Right atrium auricular region (tissue), 2 donors: ENCODE data around the gene HORMAD1. TPM values are rescaled to one million over a fixed set of nuclear protein-coding genes. Genes with fewer than 3 reads are reported as not detected.

Experiments
- DNase-seq: peaks from one replicate; pipeline ENCODE4 v3.0.0-alpha.2; 2019; ENCODE audit warnings: low spot score
- H3K27ac ChIP-seq, 2 donors: fragments of 200-600 bp; sonication (generic); 1 replicate in 1 of 2; 2 replicates in 1 of 2; pipeline ENCODE4 v1.5.1; 2016 to 2019
- H3K27me3 ChIP-seq, 2 donors: fragments of 200-600 bp; sonication (generic); one replicate each; pipeline versions ENCODE4 v1.5.1 to v1.6.0; 2017 to 2019
- H3K36me3 ChIP-seq: fragments of 200-600 bp; sonication (generic); one replicate; pipeline ENCODE4 v1.5.1; 2016
- H3K4me1 ChIP-seq, 2 donors: fragments of 200-600 bp; sonication (generic); one replicate each; pipeline versions ENCODE4 v1.5.1 to v1.6.0; 2017 to 2019
- H3K4me3 ChIP-seq, 2 donors: fragments of 200-600 bp; sonication (generic); 1 replicate in 1 of 2; 2 replicates in 1 of 2; pipeline ENCODE4 v1.5.1; 2017 to 2019; ENCODE audit warnings: mild to moderate bottlenecking in 1 of 2, moderate library complexity in 1 of 2
- H3K9me3 ChIP-seq, 2 donors: fragments of 200-600 bp; sonication (generic); one replicate each; pipeline ENCODE4 v1.5.1; 2019
- total RNA-seq, 2 donors: library from RNA; depleted of rRNA; stranded (reverse); fragments of >200 nt; gene quantifications; one replicate each; pipeline ENCODE4 v1.1.0, GENCODE V29; 2016
- TF ChIP-seq, protein P1 (sequence below), 2 donors: fragments of 200-600 bp; sonication (generic); IDR thresholded peaks; one replicate each; pipeline ENCODE4 v1.5.1; 2019; ENCODE audit warnings: antibody characterized with exemption in 2 of 2

The HORMAD1 gene
- total RNA-seq, 2 donors from 2014 or later: 0.31 TPM; not detected in 1

DNA sequence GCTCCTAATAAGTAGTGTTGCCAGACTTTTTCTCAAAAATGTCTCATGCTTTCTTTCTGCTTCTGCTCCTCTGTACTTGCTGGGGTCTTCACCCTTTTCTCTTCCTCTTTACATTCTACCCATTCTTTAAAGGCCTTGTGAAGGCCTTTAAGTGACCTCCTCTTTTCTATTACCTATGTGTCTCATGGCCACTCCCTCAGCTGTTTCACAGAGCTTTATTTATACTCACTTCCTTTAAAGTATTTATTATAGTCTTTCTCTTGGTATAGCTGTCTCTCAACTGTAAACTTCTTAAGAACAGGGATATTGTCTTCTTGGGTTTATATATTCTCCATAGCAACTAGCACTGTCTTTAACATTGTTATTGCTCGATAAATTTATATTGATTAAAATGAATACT lies 24.5 kb downstream of the HORMAD1 start:
- peaks cover 0 to 15% of the 10 kb centered on the region in 2 donors for H3K4me1 ChIP-seq
- peak overlapping the region; percentile 69 to 74 for H3K4me3 ChIP-seq
- TF ChIP-seq, protein P1, sequence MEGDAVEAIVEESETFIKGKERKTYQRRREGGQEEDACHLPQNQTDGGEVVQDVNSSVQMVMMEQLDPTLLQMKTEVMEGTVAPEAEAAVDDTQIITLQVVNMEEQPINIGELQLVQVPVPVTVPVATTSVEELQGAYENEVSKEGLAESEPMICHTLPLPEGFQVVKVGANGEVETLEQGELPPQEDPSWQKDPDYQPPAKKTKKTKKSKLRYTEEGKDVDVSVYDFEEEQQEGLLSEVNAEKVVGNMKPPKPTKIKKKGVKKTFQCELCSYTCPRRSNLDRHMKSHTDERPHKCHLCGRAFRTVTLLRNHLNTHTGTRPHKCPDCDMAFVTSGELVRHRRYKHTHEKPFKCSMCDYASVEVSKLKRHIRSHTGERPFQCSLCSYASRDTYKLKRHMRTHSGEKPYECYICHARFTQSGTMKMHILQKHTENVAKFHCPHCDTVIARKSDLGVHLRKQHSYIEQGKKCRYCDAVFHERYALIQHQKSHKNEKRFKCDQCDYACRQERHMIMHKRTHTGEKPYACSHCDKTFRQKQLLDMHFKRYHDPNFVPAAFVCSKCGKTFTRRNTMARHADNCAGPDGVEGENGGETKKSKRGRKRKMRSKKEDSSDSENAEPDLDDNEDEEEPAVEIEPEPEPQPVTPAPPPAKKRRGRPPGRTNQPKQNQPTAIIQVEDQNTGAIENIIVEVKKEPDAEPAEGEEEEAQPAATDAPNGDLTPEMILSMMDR (IDR thresholded peaks at IDR 0.05): no peak
- H3K36me3 ChIP-seq: peaks cover 11% of the 10 kb centered on the region
- no peak overlapping the region for H3K27ac ChIP-seq
- no peak for DNase-seq
- no peaks in the 10 kb centered on the region for H3K27me3 ChIP-seq
- no peaks in the 10 kb centered on the region for H3K9me3 ChIP-seq

DNA sequence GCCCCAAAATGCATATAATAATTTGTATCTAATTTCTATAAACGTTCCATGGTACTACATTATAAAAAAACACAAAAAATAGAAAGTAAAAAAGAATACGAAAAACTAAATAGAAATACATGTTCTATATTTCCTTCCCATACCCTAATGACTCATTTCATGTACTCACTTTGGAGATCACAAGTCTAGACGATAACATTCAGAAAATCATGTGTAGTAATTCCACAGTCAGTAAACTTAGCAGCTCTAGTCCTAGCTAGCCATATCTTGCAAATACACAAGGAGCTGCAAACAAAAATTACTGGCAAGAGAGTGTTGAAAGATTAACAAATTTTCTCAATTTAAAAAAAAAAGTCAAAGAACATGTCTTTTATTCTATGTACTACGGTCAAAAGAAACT lies 25.1 kb downstream of the HORMAD1 start:
- no peaks in the 10 kb centered on the region for H3K9me3 ChIP-seq
- no peaks in the 10 kb centered on the region for H3K27me3 ChIP-seq
- H3K27ac ChIP-seq: no peak overlapping the region
- H3K36me3 ChIP-seq: peaks cover 11% of the 10 kb centered on the region
- TF ChIP-seq, protein P1 (IDR thresholded peaks at IDR 0.05): no peak
- H3K4me1 ChIP-seq: peaks cover 0 to 15% of the 10 kb centered on the region in 2 donors
- no peak overlapping the region for H3K4me3 ChIP-seq
- DNase-seq: no peak

DNA sequence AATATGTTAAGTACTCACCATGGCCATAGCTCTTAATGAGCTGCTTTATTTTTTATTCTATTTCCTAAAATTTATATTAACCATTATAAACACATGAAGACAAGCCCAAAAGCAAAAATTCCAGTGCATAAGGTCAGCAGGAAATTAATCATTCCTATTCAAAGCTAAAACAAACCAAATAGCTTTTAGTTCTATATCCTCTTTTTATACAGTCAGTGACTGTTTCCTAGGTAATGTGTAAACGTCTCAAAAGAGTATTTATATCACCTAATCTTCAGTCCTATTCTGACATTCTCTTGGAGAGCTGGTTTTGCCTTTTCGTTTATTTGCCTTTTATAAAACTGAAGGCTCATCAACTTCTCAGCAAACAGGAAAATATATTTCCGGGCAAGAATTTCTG lies 28.0 kb downstream of the HORMAD1 start:
- H3K4me1 ChIP-seq: peaks cover 0 to 11% of the 10 kb centered on the region in 2 donors

DNA sequence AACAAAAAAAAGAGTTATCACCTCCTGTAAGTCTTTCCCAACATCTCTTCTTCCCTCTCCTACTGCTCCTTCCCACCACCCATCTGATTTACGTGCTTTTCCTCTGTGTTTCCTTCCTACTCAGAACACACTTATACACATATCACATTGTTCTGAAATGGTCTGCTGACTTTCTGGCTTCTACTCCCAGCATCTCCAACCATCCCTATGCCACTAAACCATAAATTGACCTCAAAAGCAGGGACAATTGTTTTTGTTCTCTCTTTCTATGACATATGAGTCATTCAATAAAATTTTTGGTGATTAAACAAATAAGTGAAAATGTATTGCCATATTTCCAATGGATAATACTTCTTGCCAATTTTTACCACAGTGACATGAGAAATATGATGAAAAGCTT lies 31.9 kb downstream of the HORMAD1 start:
- Histone ChIP-seq H3K4me1 (peaks cover 0 to 3% of the 10 kb centered on the region in 2 donors), H3K27ac (no peak overlapping the region), H3K4me3 (no peak overlapping the region), H3K9me3 (no peaks in the 10 kb centered on the region), H3K27me3 (no peaks in the 10 kb centered on the region), H3K36me3 (peaks cover 12% of the 10 kb centered on the region)
- DNase-seq: no peak
- TF ChIP-seq, protein P1 (IDR thresholded peaks at IDR 0.05): no peak

More for the DNA sequence above, 28.0 kb downstream of the HORMAD1 start:
- DNase-seq: no peak
- Histone ChIP-seq H3K27ac (no peak overlapping the region), H3K4me3 (no peak overlapping the region), H3K9me3 (no peaks in the 10 kb centered on the region), H3K27me3 (no peaks in the 10 kb centered on the region), H3K36me3 (peaks cover 11% of the 10 kb centered on the region)
- TF ChIP-seq, protein P1 (IDR thresholded peaks at IDR 0.05): no peak

DNA sequence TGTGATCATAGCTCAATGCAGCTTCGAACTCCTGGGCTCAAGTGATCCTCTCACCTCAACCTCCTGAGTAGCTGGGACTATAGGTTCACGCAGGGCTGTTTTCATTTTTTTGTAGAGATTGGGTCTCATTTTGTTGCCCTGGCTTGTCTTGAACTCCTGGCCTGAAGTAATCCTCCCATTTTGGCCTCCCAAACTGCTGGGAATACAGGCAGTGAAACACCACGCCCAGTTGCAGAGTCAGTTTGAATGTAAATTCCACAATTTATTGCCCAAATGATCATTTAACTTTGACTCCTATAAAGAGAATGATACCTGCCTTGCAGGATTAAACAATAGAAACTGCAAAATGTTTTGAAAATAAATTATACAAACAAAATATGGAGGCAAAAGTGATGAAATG lies 34.4 kb downstream of the HORMAD1 start:
- Histone ChIP-seq H3K4me3 (no peak overlapping the region), H3K27ac (no peak overlapping the region), H3K36me3 (peaks cover 6% of the 10 kb centered on the region), H3K4me1 (no peaks in the 10 kb centered on the region), H3K27me3 (no peaks in the 10 kb centered on the region), H3K9me3 (no peaks in the 10 kb centered on the region)
- TF ChIP-seq, protein P1 (IDR thresholded peaks at IDR 0.05): no peak
- DNase-seq: no peak

DNA sequence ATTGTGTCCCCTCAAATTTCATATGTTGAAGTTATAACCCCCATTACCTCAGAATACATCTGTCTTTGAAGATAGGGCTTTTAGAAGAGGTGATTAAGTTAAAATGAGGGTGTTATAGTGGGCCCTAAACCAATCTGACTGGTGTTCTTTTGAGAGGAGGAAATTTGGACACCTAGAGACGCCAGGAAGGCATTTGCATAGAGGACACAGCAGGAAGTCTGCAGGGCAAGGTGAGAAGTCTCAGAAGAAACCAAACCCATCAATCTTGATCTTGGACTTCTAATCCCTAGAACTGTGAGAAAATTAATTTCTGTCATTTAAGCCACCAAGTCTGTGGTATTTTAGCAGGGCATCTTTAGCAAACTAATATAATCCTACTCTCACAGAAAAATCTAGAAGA lies 36.8 kb downstream of the HORMAD1 start:
- TF ChIP-seq, protein P1 (IDR thresholded peaks at IDR 0.05): no peak
- H3K27ac ChIP-seq: no peak overlapping the region
- H3K4me3 ChIP-seq: no peak overlapping the region
- no peaks in the 10 kb centered on the region for H3K27me3 ChIP-seq
- no peak for DNase-seq
- no peaks in the 10 kb centered on the region for H3K9me3 ChIP-seq
- no peaks in the 10 kb centered on the region for H3K4me1 ChIP-seq
- H3K36me3 ChIP-seq: peaks cover 6% of the 10 kb centered on the region
